Measurements from ENCODE around the gene CTBP1. TPM values are rescaled to one million over a fixed set of nuclear protein-coding genes. Genes with fewer than 3 reads are reported as not detected.

CTBP1 gene
- total RNA-seq, 1 experiment from 2014 or later: 136 TPM

- Histone ChIP-seq H2BK5ac (ENCODE audit: insufficient read length, low read length) (no peak overlapping the region), H3K79me1 (ENCODE audit: insufficient read depth, low read depth, low read length, poor library complexity, severe bottlenecking) (no peaks in the 10 kb centered on the region), H4K8ac (replicated peaks; ENCODE audit: insufficient read length, low read depth, low read length) (no peak overlapping the region), H2BK120ac (ENCODE audit: low read depth, low read length, poor library complexity, severe bottlenecking) (no peak overlapping the region), H3K4me2 (ENCODE audit: insufficient read depth, insufficient read length, low read length) (no peak overlapping the region), H4K20me1 (ENCODE audit: control insufficient read depth, insufficient read depth, insufficient read length) (no peaks in the 10 kb centered on the region), H2BK20ac (ENCODE audit: low read depth, low read length, poor library complexity, severe bottlenecking) (no peak overlapping the region), H3K27ac (ENCODE audit: insufficient read length, low read depth, low read length) (no peak overlapping the region), H3K79me2 (ENCODE audit: insufficient read depth, low read length) (no peaks in the 10 kb centered on the region), H2AK5ac (ENCODE audit: insufficient read length, low read length) (no peak overlapping the region), H2BK12ac (ENCODE audit: insufficient read length, low read depth, low read length) (no peak overlapping the region), H3K9me3 (ENCODE audit: control insufficient read depth, low read depth, low read length) (no peaks in the 10 kb centered on the region), H2BK15ac (ENCODE audit: low read depth, low read length) (no peak overlapping the region), H3K4ac (ENCODE audit: low read depth, low read length) (no peak overlapping the region), H3K27me3 (ENCODE audit: insufficient read depth, low read length) (no peaks in the 10 kb centered on the region), H3K23ac (ENCODE audit: insufficient read length, low read depth, low read length) (no peak overlapping the region), H3K23me2 (ENCODE audit: insufficient read length, low read depth, low read length, poor library complexity, severe bottlenecking) (no peaks in the 10 kb centered on the region), H3K14ac (ENCODE audit: insufficient read depth, low read length) (no peak overlapping the region), H4K91ac (ENCODE audit: insufficient read length, low read depth, low read length) (no peak overlapping the region), H3T11ph (ENCODE audit: low read length) (no peak overlapping the region), H2AFZ (ENCODE audit: low read length) (no peak overlapping the region), H3K18ac (ENCODE audit: insufficient read length, low read depth, low read length) (no peak overlapping the region), H4K5ac (ENCODE audit: insufficient read length, low read depth, low read length) (no peak overlapping the region), H3K4me1 (ENCODE audit: insufficient read depth, low read length) (no peaks in the 10 kb centered on the region), H3K9ac (ENCODE audit: extremely low read depth, insufficient read length, low read length) (no peak overlapping the region), H3K56ac (ENCODE audit: insufficient read length, low read depth, low read length) (no peak overlapping the region)
- TF ChIP-seq, protein P1, sequence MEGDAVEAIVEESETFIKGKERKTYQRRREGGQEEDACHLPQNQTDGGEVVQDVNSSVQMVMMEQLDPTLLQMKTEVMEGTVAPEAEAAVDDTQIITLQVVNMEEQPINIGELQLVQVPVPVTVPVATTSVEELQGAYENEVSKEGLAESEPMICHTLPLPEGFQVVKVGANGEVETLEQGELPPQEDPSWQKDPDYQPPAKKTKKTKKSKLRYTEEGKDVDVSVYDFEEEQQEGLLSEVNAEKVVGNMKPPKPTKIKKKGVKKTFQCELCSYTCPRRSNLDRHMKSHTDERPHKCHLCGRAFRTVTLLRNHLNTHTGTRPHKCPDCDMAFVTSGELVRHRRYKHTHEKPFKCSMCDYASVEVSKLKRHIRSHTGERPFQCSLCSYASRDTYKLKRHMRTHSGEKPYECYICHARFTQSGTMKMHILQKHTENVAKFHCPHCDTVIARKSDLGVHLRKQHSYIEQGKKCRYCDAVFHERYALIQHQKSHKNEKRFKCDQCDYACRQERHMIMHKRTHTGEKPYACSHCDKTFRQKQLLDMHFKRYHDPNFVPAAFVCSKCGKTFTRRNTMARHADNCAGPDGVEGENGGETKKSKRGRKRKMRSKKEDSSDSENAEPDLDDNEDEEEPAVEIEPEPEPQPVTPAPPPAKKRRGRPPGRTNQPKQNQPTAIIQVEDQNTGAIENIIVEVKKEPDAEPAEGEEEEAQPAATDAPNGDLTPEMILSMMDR (conservative IDR thresholded peaks at IDR 0.05): no peak
- no peak for DNase-seq
- no CpG with 5 or more reads among the region's 5 CpGs for WGBS (ENCODE audit: extremely low coverage, insufficient read length, low lambda C conversion rate)
- Mint-ChIP-seq H3K27me3 (ENCODE audit: low read depth) (peaks cover 18% of the 10 kb centered on the region), H3K9me3 (peaks cover 44 to 47% of the 10 kb centered on the region in 2 experiments), H3K36me3 (ENCODE audit: insufficient read depth in 1 of 3, low read depth in 3 of 3) (peaks cover 0 to 8% (median 6%) of the 10 kb centered on the region in 3 experiments; a peak in 3 of 7 replicates), H3K27ac (no peak overlapping the region), H3K4me3 (no peak overlapping the region), H3K4me1 (no peaks in the 10 kb centered on the region)
Observed at GRCh38 chr4:1271686-1272085, 22.8 kb upstream of the CTBP1 start.

All from H9 (cell line).